Peyer's patch (tissue), 4 donors: ENCODE data around the gene LITAF. TPM values are rescaled to one million over a fixed set of nuclear protein-coding genes. Genes with fewer than 3 reads are reported as not detected.

Experiments used
- DNase-seq, 3 donors: peaks; one replicate each; pipeline ENCODE4 v3.0.0-alpha.2; 2017 to 2019
- H3K27ac ChIP-seq, 4 donors: fragments of 200-600 bp; sonication (generic); one replicate each; pipeline ENCODE4 v1.5.1; 2016 to 2019
- H3K27me3 ChIP-seq, 2 donors: fragments of 200-600 bp; sonication (generic); one replicate each; pipeline ENCODE4 v1.5.1; 2019
- H3K36me3 ChIP-seq, 3 donors: fragments of 200-600 bp; sonication (generic); one replicate each; pipeline ENCODE4 v1.5.1; 2016 to 2019
- H3K4me1 ChIP-seq, 4 donors: fragments of 200-600 bp; sonication (generic); one replicate each; pipeline ENCODE4 v1.5.1; 2016 to 2019
- H3K4me3 ChIP-seq, 4 donors: fragments of 200-600 bp; sonication (generic); 1 replicate in 3 of 4; 2 replicates in 1 of 4; pipeline ENCODE4 v1.5.1; 2016 to 2019; ENCODE audit warnings: mild to moderate bottlenecking in 1 of 4
- H3K9me3 ChIP-seq, 4 donors: fragments of 200-600 bp; sonication (generic); one replicate each; pipeline ENCODE4 v1.5.1; 2016 to 2019; ENCODE audit warnings: mild to moderate bottlenecking in 1 of 4
- POLR2A ChIP-seq, 2 donors: fragments of 450-650 bp; IDR thresholded peaks; one replicate each; pipeline ENCODE4 v1.5.1; 2017; ENCODE audit warnings: antibody characterized with exemption in 2 of 2, mild to moderate bottlenecking in 2 of 2, moderate library complexity in 2 of 2
- total RNA-seq, 4 donors: library from RNA; depleted of rRNA; stranded (reverse); fragments of >200 nt; gene quantifications; one replicate each; pipeline ENCODE4 v1.1.0, GENCODE V29; 2016
- TF ChIP-seq, protein P1 (sequence below), 6 experiments: fragments of 450-650 bp in 4 of 6; fragments of 200-600 bp in 2 of 6; sonication (generic) in 1 of 6; IDR thresholded peaks; one replicate each; pipeline ENCODE4 v1.5.1; 2017 to 2019; ENCODE audit warnings: antibody characterized with exemption in 6 of 6, mild to moderate bottlenecking in 3 of 6, moderate library complexity in 1 of 6

Gene LITAF
- total RNA-seq, 4 donors from 2014 or later: 20.1 to 56.9 (median 32.3) TPM

- TF ChIP-seq POLR2A (IDR thresholded peaks at IDR 0.05): no peak
- TF ChIP-seq, protein P1, sequence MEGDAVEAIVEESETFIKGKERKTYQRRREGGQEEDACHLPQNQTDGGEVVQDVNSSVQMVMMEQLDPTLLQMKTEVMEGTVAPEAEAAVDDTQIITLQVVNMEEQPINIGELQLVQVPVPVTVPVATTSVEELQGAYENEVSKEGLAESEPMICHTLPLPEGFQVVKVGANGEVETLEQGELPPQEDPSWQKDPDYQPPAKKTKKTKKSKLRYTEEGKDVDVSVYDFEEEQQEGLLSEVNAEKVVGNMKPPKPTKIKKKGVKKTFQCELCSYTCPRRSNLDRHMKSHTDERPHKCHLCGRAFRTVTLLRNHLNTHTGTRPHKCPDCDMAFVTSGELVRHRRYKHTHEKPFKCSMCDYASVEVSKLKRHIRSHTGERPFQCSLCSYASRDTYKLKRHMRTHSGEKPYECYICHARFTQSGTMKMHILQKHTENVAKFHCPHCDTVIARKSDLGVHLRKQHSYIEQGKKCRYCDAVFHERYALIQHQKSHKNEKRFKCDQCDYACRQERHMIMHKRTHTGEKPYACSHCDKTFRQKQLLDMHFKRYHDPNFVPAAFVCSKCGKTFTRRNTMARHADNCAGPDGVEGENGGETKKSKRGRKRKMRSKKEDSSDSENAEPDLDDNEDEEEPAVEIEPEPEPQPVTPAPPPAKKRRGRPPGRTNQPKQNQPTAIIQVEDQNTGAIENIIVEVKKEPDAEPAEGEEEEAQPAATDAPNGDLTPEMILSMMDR (IDR thresholded peaks at IDR 0.05): no peak
- Histone ChIP-seq H3K36me3 (no peaks in the 10 kb centered on the region), H3K27ac (no peak overlapping the region), H3K9me3 (no peaks in the 10 kb centered on the region), H3K4me3 (no peak overlapping the region), H3K27me3 (no peaks in the 10 kb centered on the region), H3K4me1 (no peaks in the 10 kb centered on the region)
- no peak for DNase-seq
Measured at GRCh38 chr16:11534262-11534661, 52.5 kb downstream of the LITAF start.

DNA sequence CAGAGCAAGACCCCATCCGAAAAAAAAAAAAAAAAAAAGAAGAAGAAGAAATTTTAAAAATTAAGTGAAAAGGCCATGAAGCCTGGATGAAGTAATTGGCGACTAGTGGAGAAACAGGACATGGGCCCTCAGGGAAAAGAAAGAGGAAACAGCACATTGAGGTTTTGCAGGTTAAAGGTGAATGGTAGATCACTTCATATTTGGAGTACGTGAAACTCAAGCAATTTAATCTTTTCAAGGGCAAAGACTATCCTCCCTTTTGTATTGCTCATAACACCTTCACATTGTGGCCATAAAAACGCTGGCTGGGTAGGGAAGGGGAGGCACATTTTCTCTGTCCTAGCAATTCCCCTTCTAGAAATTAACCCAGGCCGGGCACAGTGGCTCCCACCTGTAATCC lies 53.1 kb downstream of the LITAF start:
- no peak overlapping the region for H3K27ac ChIP-seq
- H3K36me3 ChIP-seq: no peaks in the 10 kb centered on the region
- no peak for TF ChIP-seq POLR2A (IDR thresholded peaks at IDR 0.05)
- TF ChIP-seq, protein P1 (IDR thresholded peaks at IDR 0.05): no peak
- H3K9me3 ChIP-seq: no peaks in the 10 kb centered on the region
- no peak overlapping the region for H3K4me3 ChIP-seq
- no peaks in the 10 kb centered on the region for H3K27me3 ChIP-seq
- no peak for DNase-seq
- H3K4me1 ChIP-seq: no peaks in the 10 kb centered on the region

- H3K36me3 ChIP-seq: no peaks in the 10 kb centered on the region
- no peaks in the 10 kb centered on the region for H3K27me3 ChIP-seq
- H3K9me3 ChIP-seq: no peaks in the 10 kb centered on the region
- DNase-seq: no peak
- TF ChIP-seq, protein P1 (IDR thresholded peaks at IDR 0.05): no peak
- TF ChIP-seq POLR2A (IDR thresholded peaks at IDR 0.05): no peak
- no peak overlapping the region for H3K4me3 ChIP-seq
- no peak overlapping the region for H3K27ac ChIP-seq
- no peaks in the 10 kb centered on the region for H3K4me1 ChIP-seq
Measured at GRCh38 chr16:11530171-11530940, 56.4 kb downstream of the LITAF start.

- Histone ChIP-seq H3K4me1 (no peaks in the 10 kb centered on the region), H3K27me3 (no peaks in the 10 kb centered on the region), H3K27ac (no peak overlapping the region), H3K36me3 (no peaks in the 10 kb centered on the region), H3K9me3 (no peaks in the 10 kb centered on the region), H3K4me3 (no peak overlapping the region)
- TF ChIP-seq, protein P1 (IDR thresholded peaks at IDR 0.05): no peak
- no peak for TF ChIP-seq POLR2A (IDR thresholded peaks at IDR 0.05)
- DNase-seq: no peak
Measured at GRCh38 chr16:11529285-11529684, 57.4 kb downstream of the LITAF start.

- Histone ChIP-seq H3K9me3 (no peaks in the 10 kb centered on the region), H3K36me3 (no peaks in the 10 kb centered on the region), H3K4me3 (no peak overlapping the region), H3K27me3 (no peaks in the 10 kb centered on the region), H3K4me1 (no peaks in the 10 kb centered on the region), H3K27ac (no peak overlapping the region)
- no peak for TF ChIP-seq POLR2A (IDR thresholded peaks at IDR 0.05)
- no peak for DNase-seq
Measured at GRCh38 chr16:11528053-11528452, 58.7 kb downstream of the LITAF start.

DNA sequence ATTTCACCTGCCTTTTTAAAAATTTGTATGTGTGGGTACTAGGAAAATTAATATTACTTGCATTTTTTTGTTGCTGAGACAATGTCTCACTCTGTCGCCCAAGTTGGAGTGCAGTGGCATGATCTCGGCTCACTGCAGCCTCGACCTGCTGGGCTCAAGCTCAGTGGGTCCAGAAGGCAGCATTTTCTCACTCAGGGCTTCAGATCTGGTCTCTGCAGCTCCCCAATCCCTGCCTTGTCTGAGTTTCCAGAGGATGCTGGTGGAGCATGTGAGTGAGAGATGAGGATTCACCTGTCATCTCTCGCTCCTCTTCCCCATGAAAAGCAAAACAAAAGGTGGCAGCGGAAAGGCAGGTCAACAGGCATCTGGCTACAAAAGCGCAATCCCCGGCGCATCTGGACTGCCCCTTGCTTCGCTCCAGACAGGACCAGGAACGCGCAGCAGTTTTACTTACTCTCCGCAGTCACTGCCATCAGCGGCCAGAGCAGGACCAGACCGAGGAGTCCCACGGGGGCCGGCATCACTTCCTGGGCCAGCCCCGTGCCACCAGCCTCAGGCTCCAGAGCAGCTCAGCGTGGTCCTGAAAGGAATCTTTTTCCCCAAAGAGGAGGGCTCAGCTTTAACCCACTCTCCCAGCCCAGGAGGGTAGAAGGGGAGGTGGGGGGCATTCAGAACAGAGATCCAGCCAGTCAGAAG lies 59.9 kb downstream of the LITAF start:
- DNase-seq: no peak
- Histone ChIP-seq H3K27me3 (no peaks in the 10 kb centered on the region), H3K4me3 (no peak overlapping the region), H3K4me1 (no peaks in the 10 kb centered on the region), H3K27ac (no peak overlapping the region), H3K9me3 (no peaks in the 10 kb centered on the region), H3K36me3 (no peaks in the 10 kb centered on the region)
- TF ChIP-seq, protein P1 (IDR thresholded peaks at IDR 0.05): no peak
- no peak for TF ChIP-seq POLR2A (IDR thresholded peaks at IDR 0.05)
